Activated CD8-positive, alpha-beta T cell treated with anti-CD3 and anti-CD28 coated beads, Interleukin-2, amount 10 ng/mL, durations not matched to agents 7 days and 5 days (primary cell): ENCODE results near the gene ISL2. TPM values are rescaled to one million over a fixed set of nuclear protein-coding genes. Genes with fewer than 3 reads are reported as not detected.

ENCODE experiments used
- ATAC-seq: fragments of 150-1000 bp; cut with Tn5 transposase; one replicate; pipeline ENCODE4 v1.10.0; 2021; ENCODE audit warnings: moderate library complexity
- CTCF ChIA-PET: fragments of 350-600 bp; sonication (Branson Sonifier 250); formaldehyde crosslinking; loops from one replicate; lab custom pipeline; 2021; ENCODE audit warnings: antibody characterized with exemption; lab: Charles Lee
- POLR2A ChIA-PET: fragments of 350-600 bp; sonication (Branson Sonifier 250); formaldehyde crosslinking; loops from one replicate; lab custom pipeline; 2021; ENCODE audit warnings: antibody characterized with exemption; lab: Charles Lee
- DNase-seq: peaks from one replicate; pipeline ENCODE4 v3.0.0-alpha.2; 2020
- H3K27ac Mint-ChIP-seq: one replicate; pipeline ENCODE4 v1.8.0; 2021; ENCODE audit warnings: mild to moderate bottlenecking, mixed read lengths
- H3K27me3 Mint-ChIP-seq: one replicate; pipeline ENCODE4 v1.8.0; 2021; ENCODE audit warnings: low read depth, mixed read lengths
- H3K36me3 Mint-ChIP-seq: one replicate; pipeline ENCODE4 v1.8.0; 2021; ENCODE audit warnings: low read depth, mixed read lengths
- H3K4me1 Mint-ChIP-seq: one replicate; pipeline ENCODE4 v1.8.0; 2021; ENCODE audit warnings: low read depth, mixed read lengths
- H3K4me3 Mint-ChIP-seq: one replicate; pipeline ENCODE4 v1.8.0; 2021; ENCODE audit warnings: mild to moderate bottlenecking, mixed read lengths
- H3K9me3 Mint-ChIP-seq: one replicate; pipeline ENCODE4 v1.8.0; 2022; ENCODE audit warnings: mixed read lengths; ENCODE audit not compliant: insufficient read depth
- total RNA-seq, 2 experiments: library from RNA; stranded (reverse); gene quantifications; one replicate each; pipeline ENCODE4 v1.2.3, GENCODE V29; 2021

ISL2 gene
- total RNA-seq, 2 experiments from 2014 or later: 0.32 to 0.37 TPM

DNA sequence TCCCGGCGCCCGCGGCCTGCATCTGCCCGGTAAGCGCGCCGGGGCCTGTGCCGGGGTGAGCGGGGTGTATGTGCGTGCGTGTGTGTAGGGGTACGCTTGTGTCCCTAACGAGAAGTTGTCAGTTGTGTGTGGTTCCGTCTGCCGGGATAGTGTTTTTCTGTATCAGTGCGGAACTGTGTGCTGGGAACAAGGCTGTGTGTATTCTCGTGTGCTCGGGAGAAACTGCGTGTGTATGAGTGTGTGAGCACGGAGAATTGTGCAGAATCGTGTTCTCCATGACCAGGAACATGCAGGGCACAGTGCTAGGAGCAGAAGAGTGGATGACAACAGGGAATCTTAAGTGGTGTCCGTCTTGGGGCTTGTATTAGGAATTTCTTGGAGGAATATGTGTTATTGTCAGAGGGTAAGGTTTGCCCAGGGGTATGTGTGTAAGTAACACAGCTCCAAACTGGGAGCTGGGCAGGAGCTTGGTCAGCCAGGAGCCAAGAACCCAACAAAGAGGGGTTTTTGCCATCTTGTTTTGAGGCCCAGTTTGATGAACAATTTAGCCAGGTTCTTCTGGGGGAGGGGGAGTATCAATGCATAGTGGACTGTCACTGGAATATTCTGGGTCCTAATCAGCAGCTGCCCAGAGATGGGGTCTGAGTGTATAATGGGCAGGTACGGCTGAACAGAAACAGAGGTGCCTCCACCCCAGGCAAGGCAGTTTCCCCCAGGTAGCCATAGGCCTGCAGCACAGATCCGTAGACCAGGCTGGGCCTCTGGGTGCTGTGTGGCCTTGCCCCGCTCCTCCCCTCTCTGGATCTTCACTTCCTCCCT, 2.1 kb downstream of the ISL2 start:
- peak overlapping the region; percentile 27 for H3K4me3 Mint-ChIP-seq
- ATAC-seq: no peak
- DNase-seq: no peak
- H3K27me3 Mint-ChIP-seq: peaks cover 73% of the 10 kb centered on the region
- H3K27ac Mint-ChIP-seq: peak overlapping the region; percentile 11
- ChIA-PET CTCF (interaction anchor here (2.8 kb wide), 1 partner anchor 104 kb away, joined by 9 read pairs; no protein-coding TSS in a partner anchor), POLR2A (no interaction called here)
- peaks cover 66% of the 10 kb centered on the region for H3K4me1 Mint-ChIP-seq
- peaks cover 7% of the 10 kb centered on the region for H3K36me3 Mint-ChIP-seq
- H3K9me3 Mint-ChIP-seq: no peaks in the 10 kb centered on the region

DNA sequence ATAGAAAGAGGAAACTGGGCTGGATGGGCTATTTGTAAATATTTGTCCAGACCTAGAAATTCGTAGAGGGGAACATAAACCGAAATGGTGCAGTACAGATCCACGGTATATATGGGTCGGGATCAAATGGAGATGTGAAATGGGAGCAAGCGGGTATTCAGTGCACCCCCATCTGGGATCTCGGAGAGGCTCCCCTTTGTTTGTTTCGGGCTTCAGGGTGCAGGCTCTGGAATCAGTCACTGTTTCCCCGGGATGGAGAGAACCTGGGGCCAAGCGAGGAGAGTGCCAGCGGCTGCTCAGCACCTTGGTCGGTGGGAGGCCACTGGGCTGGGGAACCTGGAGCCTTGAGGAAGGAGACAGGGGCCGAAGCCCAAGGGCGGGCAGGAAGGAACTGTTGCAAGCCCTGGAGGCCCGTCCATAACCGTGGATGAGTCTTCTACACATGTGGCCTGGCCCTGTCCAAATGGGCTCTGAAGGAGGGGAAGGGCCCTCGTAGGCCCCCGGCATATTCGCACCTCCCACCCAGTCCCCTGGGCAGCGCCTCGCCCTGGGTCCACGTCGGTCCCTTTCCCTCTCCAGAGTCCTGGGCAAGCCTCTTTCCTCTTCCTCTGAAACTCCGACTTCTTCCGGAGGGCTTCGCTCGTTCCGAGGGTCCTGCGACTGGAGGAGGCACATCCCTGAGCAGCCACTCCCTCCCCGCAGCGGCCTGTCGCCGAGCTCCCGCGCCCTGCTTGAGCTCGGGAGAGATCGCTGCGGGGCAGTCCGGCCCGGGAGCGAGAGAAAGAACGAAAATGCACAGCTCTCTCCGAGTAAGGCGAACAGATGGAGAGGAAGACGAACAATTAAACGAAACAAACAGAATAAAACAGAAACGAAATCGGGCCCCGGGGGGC, 3.0 kb downstream of the ISL2 start:
- H3K4me1 Mint-ChIP-seq: peaks cover 66% of the 10 kb centered on the region
- ChIA-PET POLR2A (no interaction called here), CTCF (interaction anchor here (1.0 to 2.8 kb wide), 2 partner anchors 14 to 104 kb away, joined by 5 to 9 read pairs; no protein-coding TSS in a partner anchor)
- H3K9me3 Mint-ChIP-seq: no peaks in the 10 kb centered on the region
- H3K27me3 Mint-ChIP-seq: peaks cover 76% of the 10 kb centered on the region
- DNase-seq: no peak
- no peak overlapping the region for H3K27ac Mint-ChIP-seq
- peak overlapping the region; percentile 68 for H3K4me3 Mint-ChIP-seq
- ATAC-seq: no peak
- H3K36me3 Mint-ChIP-seq: peaks cover 7% of the 10 kb centered on the region

DNA sequence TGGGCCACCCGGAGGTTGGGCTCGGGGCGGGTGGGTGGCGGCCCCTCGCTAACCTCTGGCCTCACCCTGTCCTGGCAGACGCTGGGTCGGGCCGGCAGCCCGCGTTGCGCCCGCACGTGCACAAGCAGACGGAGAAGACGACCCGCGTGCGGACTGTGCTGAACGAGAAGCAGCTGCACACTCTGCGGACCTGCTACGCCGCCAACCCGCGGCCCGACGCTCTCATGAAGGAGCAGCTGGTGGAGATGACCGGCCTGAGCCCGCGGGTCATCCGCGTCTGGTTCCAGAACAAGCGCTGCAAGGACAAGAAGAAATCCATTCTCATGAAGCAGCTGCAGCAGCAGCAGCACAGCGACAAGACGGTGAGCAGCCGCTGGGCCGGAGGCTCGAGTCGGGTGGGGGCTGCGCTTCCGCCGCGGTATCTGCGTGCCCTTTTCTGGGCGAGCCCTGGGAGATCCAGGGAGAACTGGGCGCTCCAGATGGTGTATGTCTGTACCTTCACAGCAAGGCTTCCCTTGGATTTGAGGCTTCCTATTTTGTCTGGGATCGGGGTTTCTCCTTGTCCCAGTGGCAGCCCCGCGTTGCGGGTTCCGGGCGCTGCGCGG, 3.7 kb downstream of the ISL2 start:
- Mint-ChIP-seq H3K36me3 (peaks cover 4% of the 10 kb centered on the region), H3K4me3 (peak overlapping the region; percentile 68), H3K9me3 (no peaks in the 10 kb centered on the region), H3K4me1 (peaks cover 65% of the 10 kb centered on the region), H3K27me3 (peaks cover 78% of the 10 kb centered on the region), H3K27ac (no peak overlapping the region)
- ATAC-seq: peak; percentile 6
- no peak for DNase-seq
- POLR2A ChIA-PET: no interaction called here
- CTCF ChIA-PET: interaction anchor here (1.0 to 2.8 kb wide), 2 partner anchors 14 to 105 kb away, joined by 5 to 9 read pairs; no protein-coding TSS in a partner anchor

DNA sequence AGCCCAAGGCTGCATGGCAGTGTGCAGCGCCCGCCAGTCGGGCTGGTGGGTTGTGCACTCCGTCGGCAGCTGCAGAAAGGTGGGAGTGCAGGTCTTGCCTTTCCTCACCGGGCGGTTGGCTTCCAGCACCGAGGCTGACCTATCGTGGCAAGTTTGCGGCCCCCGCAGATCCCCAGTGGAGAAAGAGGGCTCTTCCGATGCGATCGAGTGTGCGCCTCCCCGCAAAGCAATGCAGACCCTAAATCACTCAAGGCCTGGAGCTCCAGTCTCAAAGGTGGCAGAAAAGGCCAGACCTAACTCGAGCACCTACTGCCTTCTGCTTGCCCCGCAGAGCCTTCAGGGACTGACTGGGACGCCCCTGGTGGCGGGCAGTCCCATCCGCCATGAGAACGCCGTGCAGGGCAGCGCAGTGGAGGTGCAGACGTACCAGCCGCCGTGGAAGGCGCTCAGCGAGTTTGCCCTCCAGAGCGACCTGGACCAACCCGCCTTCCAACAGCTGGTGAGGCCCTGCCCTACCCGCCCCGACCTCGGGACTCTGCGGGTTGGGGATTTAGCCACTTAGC, 4.3 kb downstream of the ISL2 start:
- Mint-ChIP-seq H3K4me1 (peaks cover 65% of the 10 kb centered on the region), H3K36me3 (peaks cover 4% of the 10 kb centered on the region), H3K4me3 (peak overlapping the region; percentile 68), H3K9me3 (no peaks in the 10 kb centered on the region), H3K27ac (no peak overlapping the region), H3K27me3 (peaks cover 80% of the 10 kb centered on the region)
- DNase-seq: no peak
- peak; percentile 38 for ATAC-seq
- ChIA-PET POLR2A (no interaction called here), CTCF (interaction anchor here (1.0 to 2.8 kb wide), 2 partner anchors 15 to 106 kb away, joined by 5 to 9 read pairs; no protein-coding TSS in a partner anchor)

DNA sequence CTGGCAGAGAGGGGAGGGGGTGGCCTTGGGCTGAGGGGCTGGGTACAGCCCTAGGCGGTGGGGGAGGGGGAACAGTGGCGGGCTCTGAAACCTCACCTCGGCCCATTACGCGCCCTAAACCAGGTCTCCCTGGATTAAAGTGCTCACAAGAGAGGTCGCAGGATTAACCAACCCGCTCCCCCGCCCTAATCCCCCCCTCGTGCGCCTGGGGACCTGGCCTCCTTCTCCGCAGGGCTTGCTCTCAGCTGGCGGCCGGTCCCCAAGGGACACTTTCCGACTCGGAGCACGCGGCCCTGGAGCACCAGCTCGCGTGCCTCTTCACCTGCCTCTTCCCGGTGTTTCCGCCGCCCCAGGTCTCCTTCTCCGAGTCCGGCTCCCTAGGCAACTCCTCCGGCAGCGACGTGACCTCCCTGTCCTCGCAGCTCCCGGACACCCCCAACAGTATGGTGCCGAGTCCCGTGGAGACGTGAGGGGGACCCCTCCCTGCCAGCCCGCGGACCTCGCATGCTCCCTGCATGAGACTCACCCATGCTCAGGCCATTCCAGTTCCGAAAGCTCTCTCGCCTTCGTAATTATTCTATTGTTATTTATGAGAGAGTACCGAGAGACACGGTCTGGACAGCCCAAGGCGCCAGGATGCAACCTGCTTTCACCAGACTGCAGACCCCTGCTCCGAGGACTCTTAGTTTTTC, 4.9 kb downstream of the ISL2 start:
- ATAC-seq: no peak
- ChIA-PET POLR2A (no interaction called here), CTCF (no interaction called here)
- Mint-ChIP-seq H3K36me3 (peaks cover 4% of the 10 kb centered on the region), H3K9me3 (no peaks in the 10 kb centered on the region), H3K4me3 (peak overlapping the region; percentile 41), H3K27ac (peak overlapping the region; percentile 60), H3K4me1 (peaks cover 64% of the 10 kb centered on the region), H3K27me3 (peaks cover 79% of the 10 kb centered on the region)
- no peak for DNase-seq

DNA sequence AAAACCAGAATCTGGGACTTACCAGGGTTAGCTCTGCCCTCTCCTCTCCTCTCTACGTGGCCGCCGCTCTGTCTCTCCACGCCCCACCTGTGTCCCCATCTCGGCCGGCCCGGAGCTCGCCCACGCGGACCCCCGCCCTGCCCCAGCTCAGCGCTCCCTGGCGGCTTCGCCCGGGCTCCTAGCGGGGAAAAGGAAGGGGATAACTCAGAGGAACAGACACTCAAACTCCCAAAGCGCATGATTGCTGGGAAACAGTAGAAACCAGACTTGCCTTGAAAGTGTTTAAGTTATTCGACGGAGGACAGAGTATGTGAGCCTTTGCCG, 5.4 kb downstream of the ISL2 start:
- Mint-ChIP-seq H3K4me1 (peaks cover 58% of the 10 kb centered on the region), H3K9me3 (no peaks in the 10 kb centered on the region), H3K36me3 (peaks cover 4% of the 10 kb centered on the region), H3K27me3 (peaks cover 76% of the 10 kb centered on the region), H3K4me3 (peak overlapping the region; percentile 31), H3K27ac (peak overlapping the region; percentile 60)
- ChIA-PET POLR2A (no interaction called here), CTCF (no interaction called here)
- ATAC-seq (no peak), DNase-seq (no peak)

DNA sequence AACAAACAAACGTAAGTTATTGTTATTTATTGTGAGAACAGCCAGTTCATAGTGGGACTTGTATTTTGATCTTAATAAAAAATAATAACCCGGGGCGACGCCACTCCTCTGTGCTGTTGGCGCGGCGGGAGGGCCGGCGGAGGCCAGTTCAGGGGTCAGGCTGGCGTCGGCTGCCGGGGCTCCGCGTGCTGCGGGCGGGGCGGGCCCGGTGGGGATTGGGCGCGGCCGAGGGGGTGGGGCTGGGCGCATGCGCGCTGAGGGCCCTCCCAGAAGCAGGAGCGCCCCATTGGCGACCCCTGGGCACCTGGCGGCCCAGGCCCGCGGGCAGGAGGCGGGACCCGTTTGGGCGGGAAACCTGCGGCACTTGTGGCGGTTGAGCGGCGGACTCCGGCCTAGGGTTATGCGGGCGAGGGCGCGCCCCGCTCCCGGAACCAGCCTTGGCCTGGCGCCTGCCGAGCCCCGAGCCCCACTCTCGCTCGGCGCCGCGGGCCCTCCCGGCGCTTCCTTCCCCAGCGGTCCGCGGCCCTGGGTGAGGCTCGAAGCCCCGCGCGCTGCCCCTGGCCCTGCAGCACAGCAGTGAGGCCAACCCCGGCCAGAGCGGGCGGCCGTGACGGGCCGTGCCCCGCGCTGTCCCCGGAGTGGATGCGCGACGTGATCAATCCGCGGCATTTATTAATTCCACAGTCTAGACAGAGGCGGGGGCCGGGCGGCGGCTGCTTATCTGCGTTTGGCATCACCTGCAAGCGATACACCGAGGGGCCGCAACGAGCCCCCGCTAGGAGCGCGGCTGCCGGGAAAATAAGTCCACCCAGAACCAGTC, 6.0 kb downstream of the ISL2 start:
- CTCF ChIA-PET: no interaction called here
- no peak overlapping the region for H3K27ac Mint-ChIP-seq
- POLR2A ChIA-PET: no interaction called here
- H3K27me3 Mint-ChIP-seq: peaks cover 72% of the 10 kb centered on the region
- ATAC-seq (no peak), DNase-seq (no peak)
- peak overlapping the region; percentile 31 for H3K4me3 Mint-ChIP-seq
- peaks cover 5% of the 10 kb centered on the region for H3K36me3 Mint-ChIP-seq
- H3K9me3 Mint-ChIP-seq: no peaks in the 10 kb centered on the region
- peaks cover 53% of the 10 kb centered on the region for H3K4me1 Mint-ChIP-seq

DNA sequence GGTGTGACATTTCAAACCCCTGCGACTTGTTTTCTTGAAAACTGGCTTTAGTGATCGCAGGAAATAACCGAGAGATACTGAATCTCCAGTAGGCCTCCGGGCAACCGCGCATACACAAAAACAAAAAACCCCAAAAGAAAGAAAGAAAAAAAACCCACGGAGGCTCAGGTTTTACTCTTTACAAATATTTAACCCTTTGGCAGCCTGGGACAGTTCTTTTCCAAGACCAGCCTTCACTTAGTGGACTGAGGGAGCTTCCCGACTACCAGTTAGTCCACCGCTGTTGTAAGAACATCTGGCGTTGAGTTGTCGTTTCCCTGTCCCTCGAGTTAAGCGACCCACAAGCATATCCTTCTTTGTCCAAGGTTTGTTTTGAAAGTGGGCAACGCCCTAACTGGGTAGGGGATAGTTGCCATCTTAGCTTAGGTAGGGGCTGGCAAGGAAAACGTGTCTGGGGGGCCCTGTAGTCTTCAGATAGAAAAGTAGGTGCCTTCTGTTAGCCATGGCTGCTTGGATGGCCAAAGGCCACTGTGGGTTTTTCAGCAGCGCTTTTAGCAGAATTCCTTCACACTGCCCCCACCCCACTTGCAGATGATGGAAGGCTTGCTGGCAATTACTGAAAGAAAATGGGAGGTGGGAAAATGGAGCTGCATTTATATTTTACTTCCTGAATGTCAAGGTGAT, 6.9 kb downstream of the ISL2 start:
- ChIA-PET CTCF (interaction anchor here (0.8 kb wide), 1 partner anchor 10 kb away, joined by 3 read pairs; no protein-coding TSS in a partner anchor), POLR2A (interaction anchor here (1.2 kb wide), 1 partner anchor 32 kb away, joined by 6 read pairs; the partner anchor contains the start of gene ETFA)
- Mint-ChIP-seq H3K36me3 (peaks cover 11% of the 10 kb centered on the region), H3K27me3 (peaks cover 73% of the 10 kb centered on the region), H3K27ac (no peak overlapping the region), H3K4me3 (no peak overlapping the region), H3K4me1 (peaks cover 50% of the 10 kb centered on the region), H3K9me3 (no peaks in the 10 kb centered on the region)
- DNase-seq: no peak
- ATAC-seq: no peak

DNA sequence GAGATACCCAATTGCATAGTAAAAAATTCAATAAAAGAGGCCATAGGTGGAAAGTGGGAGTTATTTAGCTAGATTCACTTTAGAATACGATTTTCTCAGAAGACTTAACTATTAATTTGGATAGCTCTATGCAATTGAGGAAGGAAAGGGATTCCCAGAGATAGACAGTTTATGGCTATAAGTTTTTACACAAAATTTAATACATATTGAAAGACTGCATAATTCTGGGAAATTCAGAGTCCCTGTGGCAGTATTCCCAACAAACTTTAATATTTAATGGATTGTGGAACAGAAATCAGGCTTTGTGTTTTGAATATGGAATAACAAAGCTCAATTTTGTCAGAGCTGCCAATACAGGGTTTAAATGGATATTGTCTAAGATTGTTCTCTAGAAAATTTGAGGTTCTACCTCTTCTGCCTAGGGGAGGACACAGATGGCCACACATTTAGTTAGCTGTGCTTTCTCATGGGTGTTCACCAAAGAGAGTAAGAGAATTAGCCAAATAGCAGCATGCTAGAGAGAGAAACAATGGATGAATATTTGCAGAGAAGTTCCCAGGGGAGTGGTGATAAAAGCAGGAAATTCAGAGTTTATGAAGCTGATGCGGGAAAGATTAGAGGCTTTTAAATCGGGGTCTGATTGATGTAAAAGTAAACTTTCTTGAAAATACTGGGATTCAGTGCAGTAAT, 8.5 kb downstream of the ISL2 start:
- Mint-ChIP-seq H3K27me3 (peaks cover 64% of the 10 kb centered on the region), H3K4me3 (peak overlapping the region; percentile 38), H3K4me1 (peaks cover 37% of the 10 kb centered on the region), H3K36me3 (peaks cover 7% of the 10 kb centered on the region), H3K9me3 (no peaks in the 10 kb centered on the region), H3K27ac (no peak overlapping the region)
- ChIA-PET POLR2A (interaction anchor here (1.1 to 1.5 kb wide), 2 partner anchors 8 to 10 kb away, joined by 3 to 4 read pairs; no protein-coding TSS in a partner anchor), CTCF (interaction anchor here (1.1 to 1.5 kb wide), 3 partner anchors 11 to 160 kb away, joined by 3 to 5 read pairs (median 3); no protein-coding TSS in a partner anchor)
- no peak for ATAC-seq
- no peak for DNase-seq
